SK-N-SH (cell line): ENCODE data around the gene MLC1. TPM values are rescaled to one million over a fixed set of nuclear protein-coding genes. Genes with fewer than 3 reads are reported as not detected.
A peak's percentile ranks its signal among the peaks of the same experiment; 100 is the strongest.

Experiments
- CTCF ChIA-PET: fragments of 300-600, 350-600 bp; formaldehyde crosslinking; extraction: SDS; loops from one replicate; lab custom pipeline; 2021; lab: Yijun Ruan, JAX
- POLR2A ChIA-PET: fragments of 350-600 bp; sonication (Branson Sonifier 250); formaldehyde crosslinking; extraction: SDS; loops from one replicate; lab custom pipeline; 2020; ENCODE audit warnings: antibody characterized with exemption, inconsistent platforms; lab: Yijun Ruan, JAX
- DNase-seq: peaks from one replicate; pipeline ENCODE4 v3.0.0; 2012
- H2AFZ ChIP-seq: fragments of 200-600 bp; sonication (generic); 2 replicates; pipeline ENCODE4 v1.8.1; 2016; ENCODE audit warnings: antibody characterized with exemption, mild to moderate bottlenecking, low read depth
- H3F3A ChIP-seq: fragments of 200-600 bp; sonication (generic); replicated peaks from 2 replicates; pipeline ENCODE3; 2016; ENCODE audit warnings: antibody characterized with exemption, mild to moderate bottlenecking; ENCODE audit not compliant: insufficient read depth
- H3K27ac ChIP-seq, 2 experiments: fragments of 200-500 bp in 1 of 2; fragments of 200-600 bp in 1 of 2; sonication (Bioruptor generic) in 1 of 2; sonication (generic), shearing (Covaris generic) in 1 of 2; 2 replicates each; pipeline versions ENCODE4 v1.5.1 to v1.6.1; 2014 to 2016; ENCODE audit warnings: low read depth in 2 of 2, inconsistent platforms in 1 of 2, low read length in 1 of 2, mild to moderate bottlenecking in 1 of 2, mixed read lengths in 1 of 2
- H3K27me3 ChIP-seq: fragments of 200-600 bp; sonication (generic), shearing (Covaris generic); 2 replicates; pipeline ENCODE4 v1.6.1; 2016; ENCODE audit warnings: mixed run types; ENCODE audit not compliant: insufficient read depth
- H3K36me3 ChIP-seq, 2 experiments: fragments of 200-500 bp in 1 of 2; fragments of 200-600 bp in 1 of 2; sonication (Bioruptor generic) in 1 of 2; sonication (generic) in 1 of 2; replicated peaks in 1 of 2; 2 replicates each; pipeline versions ENCODE3 to v1.5.1; 2014 to 2016; ENCODE audit warnings: low read length in 1 of 2, mild to moderate bottlenecking in 1 of 2; ENCODE audit not compliant: insufficient read depth in 2 of 2, control insufficient read depth in 1 of 2
- H3K4me1 ChIP-seq, 2 experiments: fragments of 200-500 bp in 1 of 2; fragments of 200-600 bp in 1 of 2; sonication (Bioruptor generic) in 1 of 2; sonication (generic), shearing (Covaris generic) in 1 of 2; 2 replicates each; pipeline versions ENCODE4 v1.5.1 to v1.6.1; 2014 to 2016; ENCODE audit warnings: low read depth in 1 of 2, low read length in 1 of 2, mixed run types in 1 of 2; ENCODE audit not compliant: insufficient read depth in 2 of 2, control insufficient read depth in 1 of 2
- H3K4me2 ChIP-seq: fragments of 200-600 bp; sonication (generic), shearing (Covaris generic); 2 replicates; pipeline ENCODE4 v1.6.1; 2017; ENCODE audit warnings: mixed run types
- H3K4me3 ChIP-seq, 2 experiments: fragments of 200-500 bp in 1 of 2; fragments of 200-600 bp in 1 of 2; sonication (Bioruptor generic) in 1 of 2; sonication (generic), shearing (Covaris generic) in 1 of 2; 2 replicates each; pipeline versions ENCODE4 v1.5.1 to v1.8.1; 2014 to 2016; ENCODE audit warnings: low read depth in 2 of 2, inconsistent platforms in 1 of 2, low read length in 1 of 2, mild to moderate bottlenecking in 1 of 2, mixed read lengths in 1 of 2, moderate library complexity in 1 of 2
- H3K79me2 ChIP-seq: fragments of 200-600 bp; sonication (generic); 2 replicates; pipeline ENCODE4 v1.8.1; 2017; ENCODE audit warnings: mild to moderate bottlenecking; ENCODE audit not compliant: insufficient read depth
- H3K9ac ChIP-seq: fragments of 200-600 bp; sonication (generic); 2 replicates; pipeline ENCODE4 v1.6.1; 2017; ENCODE audit warnings: mixed run types
- H3K9me2 ChIP-seq: fragments of 200-600 bp; sonication (generic); 2 replicates; pipeline ENCODE4 v1.6.1; 2017; ENCODE audit warnings: mixed run types
- H3K9me3 ChIP-seq: fragments of 200-600 bp; sonication (generic); 2 replicates; pipeline ENCODE4 v1.6.1; 2017; ENCODE audit warnings: mixed run types, mild to moderate bottlenecking, moderate library complexity
- H4K20me1 ChIP-seq: fragments of 200-600 bp; sonication (generic); 2 replicates; pipeline ENCODE4 v1.6.1; 2017; ENCODE audit warnings: mild to moderate bottlenecking, mixed run types; ENCODE audit not compliant: insufficient read depth
- CHD2 ChIP-seq: fragments of 150-350 bp; IDR thresholded peaks from 2 replicates; pipeline ENCODE4 v1.6.1; 2018; ENCODE audit warnings: low read length; ENCODE audit not compliant: partially characterized antibody
- CTCF ChIP-seq: fragments of 200-600 bp; sonication (generic); IDR thresholded peaks from 2 replicates; pipeline ENCODE4 v1.6.1; 2017; ENCODE audit warnings: antibody characterized with exemption, mild to moderate bottlenecking, moderate library complexity
- ELF1 ChIP-seq: IDR thresholded peaks from 2 replicates; pipeline ENCODE4 v1.4.0; 2012
- FOXJ3 ChIP-seq: sonication (generic); formaldehyde crosslinking; IDR thresholded peaks from 2 replicates; pipeline ENCODE4 v1.5.1; 2020; ENCODE audit warnings: mild to moderate bottlenecking, missing genetic modification reagents
- GATA2 ChIP-seq: sonication (generic); formaldehyde crosslinking; IDR thresholded peaks from 2 replicates; pipeline ENCODE4 v1.5.0; 2020; ENCODE audit warnings: mild to moderate bottlenecking, missing genetic modification reagents
- MAX ChIP-seq: IDR thresholded peaks from 2 replicates; pipeline ENCODE4 v1.4.0; 2012; ENCODE audit warnings: low read depth
- MEF2A ChIP-seq: IDR thresholded peaks from 2 replicates; pipeline ENCODE4 v1.4.0; 2012; ENCODE audit warnings: low read depth, borderline replicate concordance
- PBX3 ChIP-seq: IDR thresholded peaks from 2 replicates; pipeline ENCODE4; 2012
- REST ChIP-seq: IDR thresholded peaks from 2 replicates; pipeline ENCODE4 v1.6.1; 2012; ENCODE audit warnings: mild to moderate bottlenecking, low read depth, low read length, moderate library complexity
- RFX5 ChIP-seq: IDR thresholded peaks from 2 replicates; pipeline ENCODE4 v1.6.1; 2012; ENCODE audit warnings: mild to moderate bottlenecking, improper control_type of control experiment, low read length
- RXRA ChIP-seq: IDR thresholded peaks from 2 replicates; pipeline ENCODE4 v1.4.0; 2012; ENCODE audit warnings: low read depth, mild to moderate bottlenecking, borderline replicate concordance
- USF1 ChIP-seq: IDR thresholded peaks from 2 replicates; pipeline ENCODE4 v1.4.0; 2012; ENCODE audit warnings: low read depth, borderline replicate concordance
- YY1 ChIP-seq: IDR thresholded peaks from 2 replicates; pipeline ENCODE4 v1.4.0; 2012; ENCODE audit warnings: low read depth, mild to moderate bottlenecking
- WGBS: methylation state at CpG from one replicate; pipeline ENCODE4 v1.1.6; 2017; ENCODE audit warnings: low lambda C conversion rate; 5-methylcytosine and 5-hydroxymethylcytosine counted together
- polyA plus RNA-seq, 3 experiments: library from polyadenylated mRNA; depleted of rRNA; stranded (reverse); fragments of >200 nt; gene quantifications; 2 replicates each; pipeline ENCODE4 v1.2.3, GENCODE V29; 2012

The MLC1 gene
- polyA plus RNA-seq, 1 of the 3 experiments (the other 2 are of a cell fraction) = not detected

GRCh38 chr22:50074551-50075530, 10.4 kb downstream of the MLC1 start:
- Histone ChIP-seq H3K9ac (no peak overlapping the region), H3F3A (no peaks in the 10 kb centered on the region), H3K79me2 (no peaks in the 10 kb centered on the region), H3K4me1 (no peaks in the 10 kb centered on the region; a peak in 1 of 4 replicates), H3K9me2 (no peaks in the 10 kb centered on the region), H3K27ac (no peak overlapping the region), H4K20me1 (no peaks in the 10 kb centered on the region), H2AFZ (no peak overlapping the region), H3K27me3 (no peaks in the 10 kb centered on the region; the same call in 1 of the 2 replicates), H3K9me3 (no peaks in the 10 kb centered on the region), H3K36me3 (no peaks in the 10 kb centered on the region), H3K4me2 (no peak overlapping the region), H3K4me3 (no peak overlapping the region)
- ChIA-PET POLR2A (no interaction called here), CTCF (interaction anchor here (0.9 to 1.8 kb wide), 2 partner anchors 10 to 15 kb away, joined by 3 to 5 read pairs; no protein-coding TSS in a partner anchor)
- TF ChIP-seq USF1 = no peak
- no peak for TF ChIP-seq MEF2A
- TF ChIP-seq MAX = no peak
- WGBS = 86% methylated on average over 27 of the region's 32 CpGs
- DNase-seq = peak; percentile 47

- no peaks in the 10 kb centered on the region for H3F3A ChIP-seq
- H3K27ac ChIP-seq = no peak overlapping the region
- H3K27me3 ChIP-seq = no peaks in the 10 kb centered on the region
- TF ChIP-seq RXRA = no peak
- no peak for TF ChIP-seq PBX3
- TF ChIP-seq USF1 = no peak
- TF ChIP-seq CHD2 = no peak
- no peak for TF ChIP-seq REST
- TF ChIP-seq CTCF = no peak
- no peak for TF ChIP-seq YY1
- TF ChIP-seq GATA2 (CRISPR knock-in tag) = no peak
- TF ChIP-seq RFX5 = no peak
- no peak for TF ChIP-seq FOXJ3 (CRISPR knock-in tag)
- TF ChIP-seq ELF1 = no peak
- no peaks in the 10 kb centered on the region for H4K20me1 ChIP-seq
- no peak overlapping the region for H2AFZ ChIP-seq
- no peaks in the 10 kb centered on the region; a peak in 1 of 4 replicates for H3K4me1 ChIP-seq
- no peaks in the 10 kb centered on the region for H3K36me3 ChIP-seq
- no peak overlapping the region for H3K4me2 ChIP-seq
- H3K4me3 ChIP-seq = no peak overlapping the region
- DNase-seq = peak; percentile 43
- WGBS = 52% methylated on average over 3 of the region's 17 CpGs
- no peaks in the 10 kb centered on the region for H3K9me3 ChIP-seq
- no peak overlapping the region for H3K9ac ChIP-seq
- H3K9me2 ChIP-seq = no peaks in the 10 kb centered on the region
- CTCF ChIA-PET = interaction anchor here (1.8 kb wide), 1 partner anchor 9 kb away, joined by 5 read pairs; no protein-coding TSS in a partner anchor
- no peaks in the 10 kb centered on the region for H3K79me2 ChIP-seq
- POLR2A ChIA-PET = no interaction called here
Observed at GRCh38 chr22:50074056-50074455, 11.2 kb downstream of the MLC1 start.
